ENCODE data around the gene NECTIN2. TPM values are rescaled to one million over a fixed set of nuclear protein-coding genes. Genes with fewer than 3 reads are reported as not detected.
"Not testable (repeated sequence)": the region's sequence is repeated elsewhere in the genome, so short reads cannot be mapped to it uniquely, and the experiment has no call there.

Gene NECTIN2
- total RNA-seq, 2 donors from 2014 or later: 223 to 279 TPM

DNA sequence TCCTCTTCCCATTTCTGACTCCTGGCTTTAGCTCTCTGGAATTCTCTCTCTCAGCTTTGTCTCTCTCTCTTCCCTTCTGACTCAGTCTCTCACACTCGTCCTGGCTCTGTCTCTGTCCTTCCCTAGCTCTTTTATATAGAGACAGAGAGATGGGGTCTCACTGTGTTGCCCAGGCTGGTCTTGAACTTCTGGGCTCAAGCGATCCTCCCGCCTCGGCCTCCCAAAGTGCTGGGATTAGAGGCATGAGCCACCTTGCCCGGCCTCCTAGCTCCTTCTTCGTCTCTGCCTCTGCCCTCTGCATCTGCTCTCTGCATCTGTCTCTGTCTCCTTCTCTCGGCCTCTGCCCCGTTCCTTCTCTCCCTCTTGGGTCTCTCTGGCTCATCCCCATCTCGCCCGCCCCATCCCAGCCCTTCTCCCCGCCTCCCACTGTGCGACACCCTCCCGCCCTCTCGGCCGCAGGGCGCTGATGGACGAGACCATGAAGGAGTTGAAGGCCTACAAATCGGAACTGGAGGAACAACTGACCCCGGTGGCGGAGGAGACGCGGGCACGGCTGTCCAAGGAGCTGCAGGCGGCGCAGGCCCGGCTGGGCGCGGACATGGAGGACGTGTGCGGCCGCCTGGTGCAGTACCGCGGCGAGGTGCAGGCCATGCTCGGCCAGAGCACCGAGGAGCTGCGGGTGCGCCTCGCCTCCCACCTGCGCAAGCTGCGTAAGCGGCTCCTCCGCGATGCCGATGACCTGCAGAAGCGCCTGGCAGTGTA lies 62.2 kb downstream of the NECTIN2 start:
- intact Hi-C loops (cut with DNase I): loop anchor here (10.0 kb wide), 1 partner anchor 147 kb away; no protein-coding TSS in a partner anchor
- Histone ChIP-seq H3K36me3 (no peaks in the 10 kb centered on the region), H3K4me1 (replicated peaks) (no peaks in the 10 kb centered on the region), H3K4me3 (no peak overlapping the region), H3K9me3 (no peaks in the 10 kb centered on the region), H3K27me3 (replicated peaks; ENCODE audit: insufficient read depth) (peaks cover 5% of the 10 kb centered on the region), H3K27ac (no peak overlapping the region)
- no peak for DNase-seq (ENCODE audit: low spot score)
- TF ChIP-seq POLR2AphosphoS5 (IDR thresholded peaks at IDR 0.05) (no peak), POLR2A (IDR thresholded peaks at IDR 0.05) (no peak)
- TF ChIP-seq, protein P1, sequence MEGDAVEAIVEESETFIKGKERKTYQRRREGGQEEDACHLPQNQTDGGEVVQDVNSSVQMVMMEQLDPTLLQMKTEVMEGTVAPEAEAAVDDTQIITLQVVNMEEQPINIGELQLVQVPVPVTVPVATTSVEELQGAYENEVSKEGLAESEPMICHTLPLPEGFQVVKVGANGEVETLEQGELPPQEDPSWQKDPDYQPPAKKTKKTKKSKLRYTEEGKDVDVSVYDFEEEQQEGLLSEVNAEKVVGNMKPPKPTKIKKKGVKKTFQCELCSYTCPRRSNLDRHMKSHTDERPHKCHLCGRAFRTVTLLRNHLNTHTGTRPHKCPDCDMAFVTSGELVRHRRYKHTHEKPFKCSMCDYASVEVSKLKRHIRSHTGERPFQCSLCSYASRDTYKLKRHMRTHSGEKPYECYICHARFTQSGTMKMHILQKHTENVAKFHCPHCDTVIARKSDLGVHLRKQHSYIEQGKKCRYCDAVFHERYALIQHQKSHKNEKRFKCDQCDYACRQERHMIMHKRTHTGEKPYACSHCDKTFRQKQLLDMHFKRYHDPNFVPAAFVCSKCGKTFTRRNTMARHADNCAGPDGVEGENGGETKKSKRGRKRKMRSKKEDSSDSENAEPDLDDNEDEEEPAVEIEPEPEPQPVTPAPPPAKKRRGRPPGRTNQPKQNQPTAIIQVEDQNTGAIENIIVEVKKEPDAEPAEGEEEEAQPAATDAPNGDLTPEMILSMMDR (IDR thresholded peaks at IDR 0.05): no peak
- WGBS: 95% methylated on average over 39 of the region's 46 CpGs

DNA sequence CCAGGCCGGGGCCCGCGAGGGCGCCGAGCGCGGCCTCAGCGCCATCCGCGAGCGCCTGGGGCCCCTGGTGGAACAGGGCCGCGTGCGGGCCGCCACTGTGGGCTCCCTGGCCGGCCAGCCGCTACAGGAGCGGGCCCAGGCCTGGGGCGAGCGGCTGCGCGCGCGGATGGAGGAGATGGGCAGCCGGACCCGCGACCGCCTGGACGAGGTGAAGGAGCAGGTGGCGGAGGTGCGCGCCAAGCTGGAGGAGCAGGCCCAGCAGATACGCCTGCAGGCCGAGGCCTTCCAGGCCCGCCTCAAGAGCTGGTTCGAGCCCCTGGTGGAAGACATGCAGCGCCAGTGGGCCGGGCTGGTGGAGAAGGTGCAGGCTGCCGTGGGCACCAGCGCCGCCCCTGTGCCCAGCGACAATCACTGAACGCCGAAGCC lies 62.8 kb downstream of the NECTIN2 start:
- Histone ChIP-seq H3K4me1 (replicated peaks) (no peaks in the 10 kb centered on the region), H3K27ac (no peak overlapping the region), H3K27me3 (replicated peaks; ENCODE audit: insufficient read depth) (peaks cover 5% of the 10 kb centered on the region), H3K4me3 (no peak overlapping the region), H3K36me3 (no peaks in the 10 kb centered on the region), H3K9me3 (no peaks in the 10 kb centered on the region)
- intact Hi-C loops (cut with DNase I): loop anchor here (10.0 kb wide), 1 partner anchor 146 kb away; no protein-coding TSS in a partner anchor
- DNase-seq (ENCODE audit: low spot score): no peak
- WGBS: 93% methylated on average over 32 of the region's 44 CpGs
- TF ChIP-seq, protein P1 (IDR thresholded peaks at IDR 0.05): no peak
- TF ChIP-seq POLR2A (IDR thresholded peaks at IDR 0.05) (no peak), POLR2AphosphoS5 (IDR thresholded peaks at IDR 0.05) (no peak)

DNA sequence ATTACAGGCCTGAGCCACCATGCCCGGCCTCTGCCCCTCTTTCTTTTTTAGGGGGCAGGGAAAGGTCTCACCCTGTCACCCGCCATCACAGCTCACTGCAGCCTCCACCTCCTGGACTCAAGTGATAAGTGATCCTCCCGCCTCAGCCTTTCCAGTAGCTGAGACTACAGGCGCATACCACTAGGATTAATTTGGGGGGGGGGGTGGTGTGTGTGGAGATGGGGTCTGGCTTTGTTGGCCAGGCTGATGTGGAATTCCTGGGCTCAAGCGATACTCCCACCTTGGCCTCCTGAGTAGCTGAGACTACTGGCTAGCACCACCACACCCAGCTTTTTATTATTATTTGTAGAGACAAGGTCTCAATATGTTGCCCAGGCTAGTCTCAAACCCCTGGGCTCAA lies 63.7 kb downstream of the NECTIN2 start:
- Histone ChIP-seq H3K4me3 (no peak overlapping the region), H3K27ac (no peak overlapping the region), H3K4me1 (replicated peaks) (no peaks in the 10 kb centered on the region), H3K27me3 (replicated peaks; ENCODE audit: insufficient read depth) (peaks cover 5% of the 10 kb centered on the region), H3K9me3 (no peaks in the 10 kb centered on the region), H3K36me3 (no peaks in the 10 kb centered on the region)
- TF ChIP-seq POLR2A (IDR thresholded peaks at IDR 0.05) (no peak), POLR2AphosphoS5 (IDR thresholded peaks at IDR 0.05) (no peak)
- TF ChIP-seq, protein P1 (IDR thresholded peaks at IDR 0.05): no peak
- WGBS: 94% methylated on average over 5 of the region's 5 CpGs
- intact Hi-C loops (cut with DNase I): loop anchor here (10.0 kb wide), 1 partner anchor 145 kb away; no protein-coding TSS in a partner anchor
- DNase-seq (ENCODE audit: low spot score): no peak

DNA sequence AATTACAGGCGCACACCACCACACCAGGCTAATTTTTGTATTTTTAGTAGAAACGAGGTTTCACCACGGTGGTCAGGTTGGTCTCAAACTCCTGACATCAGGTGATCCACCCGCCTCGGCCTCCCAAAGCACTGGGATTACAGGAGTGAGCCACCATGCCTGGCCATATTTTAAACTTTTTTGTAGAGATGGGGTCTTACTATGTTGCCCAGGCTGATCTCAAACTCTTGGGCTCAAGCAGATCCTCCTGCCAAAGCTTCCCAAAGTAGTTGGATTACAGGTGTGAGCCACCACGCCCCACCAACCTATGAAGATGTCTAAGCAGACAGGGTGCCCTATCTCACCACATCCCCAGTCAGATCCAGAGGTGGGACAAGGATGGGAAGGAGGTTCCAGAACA lies 65.8 kb downstream of the NECTIN2 start:
- H3K4me1 ChIP-seq (replicated peaks); H3K27me3 ChIP-seq (replicated peaks; ENCODE audit: insufficient read depth); H3K4me3 ChIP-seq; intact Hi-C loops (cut with DNase I); H3K9me3 ChIP-seq; H3K27ac ChIP-seq; DNase-seq (ENCODE audit: low spot score); H3K36me3 ChIP-seq: not testable (repeated sequence)
- 90% methylated on average over 6 of the region's 6 CpGs for WGBS

DNA sequence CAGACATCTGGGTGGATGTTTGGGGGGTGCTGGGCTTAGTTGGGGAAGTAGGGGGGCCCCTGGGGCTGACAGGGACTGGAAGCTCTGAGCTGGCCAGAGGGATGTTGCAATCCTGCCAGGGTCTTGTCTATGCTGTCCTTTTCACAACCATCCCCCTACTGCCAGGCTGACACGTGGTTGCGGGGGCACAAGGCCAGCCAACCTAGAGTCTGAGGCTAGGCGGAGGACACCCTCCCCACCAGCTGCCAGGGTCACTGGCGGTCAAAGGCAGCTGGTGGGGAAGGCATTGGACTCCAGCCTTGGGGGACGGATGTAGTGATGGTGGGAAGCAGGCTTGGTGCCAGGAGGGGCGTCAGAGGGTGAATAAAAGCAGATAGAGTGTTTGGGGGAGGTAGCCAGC lies 66.8 kb downstream of the NECTIN2 start:
- intact Hi-C loops (cut with DNase I): no loop called here
- no peak for DNase-seq (ENCODE audit: low spot score)
- no peaks in the 10 kb centered on the region for H3K4me1 ChIP-seq (replicated peaks)

DNA sequence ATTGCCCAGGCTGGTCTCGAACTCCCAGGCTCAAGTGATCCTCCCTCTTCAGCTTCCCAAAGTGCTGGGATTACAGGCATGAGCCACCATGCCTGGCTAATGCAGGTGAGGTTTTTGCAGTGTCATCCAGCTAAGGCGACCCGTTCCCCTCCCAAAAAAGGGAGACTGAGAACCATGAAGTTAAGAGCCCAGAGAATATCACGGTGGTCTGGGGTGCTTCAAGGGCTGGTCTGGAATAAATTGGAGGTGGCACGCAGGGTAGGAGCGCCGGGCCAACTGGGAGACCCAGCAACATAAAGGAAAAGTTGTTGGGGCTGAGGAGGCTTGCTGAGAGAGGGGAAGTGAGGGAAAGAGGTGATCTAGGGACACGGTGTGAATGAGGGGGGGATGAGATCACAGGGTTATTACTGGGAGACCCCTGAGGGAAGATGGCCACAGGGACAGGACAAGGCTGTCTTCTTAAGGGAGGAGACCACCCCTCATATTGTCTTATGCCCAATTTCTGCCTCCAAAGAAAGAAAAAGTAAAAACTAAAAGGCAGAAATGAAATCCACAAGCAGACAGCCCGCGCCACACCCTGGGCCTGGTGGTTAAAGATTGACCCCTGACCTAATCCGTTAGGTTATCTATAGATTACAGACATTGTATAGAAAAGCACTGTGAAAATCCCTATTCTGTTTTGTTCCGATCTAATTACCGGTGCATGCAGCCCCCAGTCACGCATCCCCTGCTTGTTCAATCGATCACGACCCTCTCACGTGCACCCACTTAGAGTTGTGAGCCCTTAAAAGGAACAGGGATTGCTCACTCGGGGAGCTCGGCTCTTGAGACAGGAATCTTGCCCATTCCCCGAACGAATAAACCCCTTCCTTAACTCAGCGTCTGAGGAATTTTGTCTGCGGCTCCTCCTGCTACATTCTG lies 67.7 kb downstream of the NECTIN2 start:
- H3K27me3 ChIP-seq (replicated peaks; ENCODE audit: insufficient read depth); H3K4me1 ChIP-seq (replicated peaks); H3K9me3 ChIP-seq; DNase-seq (ENCODE audit: low spot score); H3K36me3 ChIP-seq; H3K27ac ChIP-seq; intact Hi-C loops (cut with DNase I); H3K4me3 ChIP-seq: not testable (repeated sequence)
- 74% methylated on average over 23 of the region's 23 CpGs for WGBS

More for the DNA sequence above, 66.8 kb downstream of the NECTIN2 start:
- Histone ChIP-seq H3K27ac (no peak overlapping the region), H3K9me3 (no peaks in the 10 kb centered on the region), H3K36me3 (no peaks in the 10 kb centered on the region), H3K27me3 (replicated peaks; ENCODE audit: insufficient read depth) (no peaks in the 10 kb centered on the region), H3K4me3 (no peak overlapping the region)
- 39% methylated on average over 6 of the region's 6 CpGs for WGBS
- TF ChIP-seq POLR2AphosphoS5 (IDR thresholded peaks at IDR 0.05) (no peak), POLR2A (IDR thresholded peaks at IDR 0.05) (no peak)
- TF ChIP-seq, protein P1 (IDR thresholded peaks at IDR 0.05): no peak

All from prostate gland (tissue), 2 donors.